Measurements from ENCODE around the gene GIMD1. TPM values are rescaled to one million over a fixed set of nuclear protein-coding genes. Genes with fewer than 3 reads are reported as not detected.
"Not testable (repeated sequence)": the region's sequence is repeated elsewhere in the genome, so short reads cannot be mapped to it uniquely, and the experiment has no call there.

GIMD1 gene
- total RNA-seq, 2 experiments from 2014 or later, result not detected

DNA sequence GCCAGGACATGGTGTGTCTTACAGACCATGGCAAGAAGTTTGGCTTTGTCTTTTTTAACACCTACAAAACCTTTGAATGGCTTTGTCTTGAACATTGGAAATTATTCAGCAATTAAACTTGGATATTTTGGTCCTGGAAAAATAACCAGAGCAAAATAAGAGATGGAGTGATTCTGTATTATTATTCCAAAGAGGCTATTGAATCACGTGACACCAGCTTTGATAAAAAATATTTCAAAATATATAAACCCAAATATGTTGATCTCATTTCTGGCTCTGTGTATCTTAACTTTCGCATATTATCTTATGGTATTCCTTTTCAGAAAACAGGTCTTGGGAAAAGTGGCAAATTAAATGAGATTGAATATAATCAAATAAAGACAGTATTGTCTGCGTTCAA is 32.6 kb upstream of the GIMD1 start:
- Mint-ChIP-seq H3K36me3 (ENCODE audit: low read depth) (no peaks in the 10 kb centered on the region), H3K27me3 (no peaks in the 10 kb centered on the region), H3K9me3 (peaks cover 10% of the 10 kb centered on the region), H3K4me3 (no peak overlapping the region), H3K4me1 (ENCODE audit: low read depth) (no peaks in the 10 kb centered on the region), H3K27ac (no peak overlapping the region)
- ChIA-PET CTCF (no interaction called here), POLR2A (no interaction called here)
- ATAC-seq (ENCODE audit: poor library complexity), result no peak
- intact Hi-C loops (cut with DNase I, micrococcal nuclease), result no loop called here
- no peak overlapping the region for H3K27ac ChIP-seq (ENCODE audit: low read depth in 1 of 2, low read length in 2 of 2)
- H3K9me3 ChIP-seq (ENCODE audit: control insufficient read depth in 1 of 2, insufficient read depth in 1 of 2, low read length in 2 of 2), result peaks cover 0 to 10% of the 10 kb centered on the region in 2 experiments
- H3K4me3 ChIP-seq (ENCODE audit: low read length), result no peak overlapping the region
- TF ChIP-seq CTCF (IDR thresholded peaks at IDR 0.05), result no peak
- no peaks in the 10 kb centered on the region for H3K4me1 ChIP-seq (ENCODE audit: insufficient read depth, low read length)
- no peaks in the 10 kb centered on the region for H3K36me3 ChIP-seq (ENCODE audit: insufficient read depth, low read length)
- H3K27me3 ChIP-seq (ENCODE audit: control insufficient read depth in 1 of 2, insufficient read depth in 2 of 2, low read length in 2 of 2), result no peaks in the 10 kb centered on the region
- DNase-seq, result no peak

GRCh38 chr4:106398898-106399297 is 30.3 kb upstream of the GIMD1 start:
- H3K27ac ChIP-seq (ENCODE audit: low read depth in 1 of 2, low read length in 2 of 2); H3K9me3 Mint-ChIP-seq; H3K27me3 Mint-ChIP-seq; H3K36me3 ChIP-seq (ENCODE audit: insufficient read depth, low read length); H3K36me3 Mint-ChIP-seq (ENCODE audit: low read depth); DNase-seq; H3K4me1 ChIP-seq (ENCODE audit: insufficient read depth, low read length); H3K4me3 ChIP-seq (ENCODE audit: low read length); H3K27ac Mint-ChIP-seq; H3K27me3 ChIP-seq (ENCODE audit: control insufficient read depth in 1 of 2, insufficient read depth in 2 of 2, low read length in 2 of 2); CTCF ChIA-PET; H3K4me3 Mint-ChIP-seq; intact Hi-C loops (cut with DNase I, micrococcal nuclease); ATAC-seq (ENCODE audit: poor library complexity); H3K4me1 Mint-ChIP-seq (ENCODE audit: low read depth); POLR2A ChIA-PET: not testable (repeated sequence)
- H3K9me3 ChIP-seq (ENCODE audit: control insufficient read depth in 1 of 2, insufficient read depth in 1 of 2, low read length in 2 of 2), result peaks cover 5 to 26% of the 10 kb centered on the region in 2 experiments

DNA sequence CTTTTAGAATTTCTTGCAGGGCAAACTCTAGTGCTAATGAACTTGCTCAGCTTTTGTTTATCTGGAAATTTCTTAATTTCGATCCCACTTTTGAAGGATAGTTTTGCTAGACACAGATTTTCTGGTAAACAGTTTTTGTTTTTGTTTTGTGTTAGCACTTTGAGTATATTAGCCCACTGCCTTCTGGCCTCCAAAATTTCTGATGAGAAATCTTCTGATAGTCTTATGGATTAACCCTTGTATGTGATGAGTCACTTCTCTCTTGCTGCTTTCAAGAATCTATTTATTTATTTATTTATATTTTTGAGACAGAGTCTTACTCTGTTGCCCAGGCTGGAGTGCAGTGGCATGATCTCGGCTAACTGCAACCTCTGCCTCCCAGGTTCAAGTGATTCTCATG is 27.0 kb upstream of the GIMD1 start:
- ChIA-PET CTCF (no interaction called here), POLR2A (no interaction called here)
- Mint-ChIP-seq H3K27me3 (no peaks in the 10 kb centered on the region), H3K36me3 (ENCODE audit: low read depth) (no peaks in the 10 kb centered on the region), H3K9me3 (peaks cover 9% of the 10 kb centered on the region), H3K4me3 (no peak overlapping the region), H3K4me1 (ENCODE audit: low read depth) (no peaks in the 10 kb centered on the region), H3K27ac (no peak overlapping the region)
- no peak for TF ChIP-seq CTCF (IDR thresholded peaks at IDR 0.05)
- peaks cover 0 to 5% of the 10 kb centered on the region in 2 experiments for H3K27me3 ChIP-seq (ENCODE audit: control insufficient read depth in 1 of 2, insufficient read depth in 2 of 2, low read length in 2 of 2)
- ATAC-seq (ENCODE audit: poor library complexity), result no peak
- H3K4me1 ChIP-seq (ENCODE audit: insufficient read depth, low read length), result no peaks in the 10 kb centered on the region
- intact Hi-C loops (cut with DNase I, micrococcal nuclease), result no loop called here
- DNase-seq, result no peak
- no peaks in the 10 kb centered on the region for H3K36me3 ChIP-seq (ENCODE audit: insufficient read depth, low read length)
- H3K4me3 ChIP-seq (ENCODE audit: low read length), result no peak overlapping the region
- H3K27ac ChIP-seq (ENCODE audit: low read depth in 1 of 2, low read length in 2 of 2), result no peak overlapping the region
- peaks cover 5 to 26% of the 10 kb centered on the region in 2 experiments for H3K9me3 ChIP-seq (ENCODE audit: control insufficient read depth in 1 of 2, insufficient read depth in 1 of 2, low read length in 2 of 2)

DNA sequence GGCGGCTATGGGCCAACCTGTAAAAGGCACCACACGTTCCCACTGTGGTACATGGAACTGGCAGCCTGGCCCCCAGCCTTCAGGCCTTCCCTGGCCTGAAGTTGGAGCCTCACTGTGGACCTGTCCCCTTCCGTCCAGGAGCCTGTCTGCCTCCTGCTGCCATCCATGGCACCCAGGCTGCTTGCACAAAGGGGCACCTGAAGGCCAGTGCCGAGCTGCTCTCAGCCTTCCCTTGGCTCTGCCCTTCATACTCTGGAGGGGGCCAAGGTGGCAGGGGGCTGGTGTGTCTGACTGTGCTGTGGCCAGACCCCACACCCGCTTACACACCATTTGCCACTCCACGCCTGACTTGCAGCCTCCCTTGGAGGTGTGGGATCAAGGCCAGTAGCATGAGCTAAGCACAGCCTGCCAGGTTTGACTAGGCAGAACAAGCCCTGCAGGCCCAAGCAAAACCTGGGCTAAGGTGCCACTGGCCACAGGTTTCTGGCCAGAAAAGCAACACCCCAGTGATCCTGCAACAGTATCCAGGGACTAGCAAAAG is 17.3 kb upstream of the GIMD1 start:
- intact Hi-C loops (cut with DNase I, micrococcal nuclease), result no loop called here
- peaks cover 0 to 13% of the 10 kb centered on the region in 2 experiments for H3K9me3 ChIP-seq (ENCODE audit: control insufficient read depth in 1 of 2, insufficient read depth in 1 of 2, low read length in 2 of 2)
- no peaks in the 10 kb centered on the region for H3K27me3 ChIP-seq (ENCODE audit: control insufficient read depth in 1 of 2, insufficient read depth in 2 of 2, low read length in 2 of 2)
- no peak overlapping the region for H3K4me3 ChIP-seq (ENCODE audit: low read length)
- H3K36me3 ChIP-seq (ENCODE audit: insufficient read depth, low read length), result no peaks in the 10 kb centered on the region
- ChIA-PET POLR2A (no interaction called here), CTCF (no interaction called here)
- DNase-seq (no peak), ATAC-seq (ENCODE audit: poor library complexity) (no peak)
- H3K4me1 ChIP-seq (ENCODE audit: insufficient read depth, low read length), result no peaks in the 10 kb centered on the region
- Mint-ChIP-seq H3K27ac (no peak overlapping the region), H3K4me3 (no peak overlapping the region), H3K27me3 (peaks cover 6% of the 10 kb centered on the region), H3K36me3 (ENCODE audit: low read depth) (no peaks in the 10 kb centered on the region), H3K4me1 (ENCODE audit: low read depth) (no peaks in the 10 kb centered on the region), H3K9me3 (peaks cover 4% of the 10 kb centered on the region)
- TF ChIP-seq CTCF (IDR thresholded peaks at IDR 0.05), result no peak
- H3K27ac ChIP-seq (ENCODE audit: low read depth in 1 of 2, low read length in 2 of 2), result no peak overlapping the region
